Thyroid gland (tissue), 4 donors: ENCODE results near the gene PLXNA1.

Experiments
- CTCF ChIP-seq, 6 experiments: fragments of 200-600 bp in 3 of 6; fragments of 450-650 bp in 3 of 6; sonication (generic) in 3 of 6; IDR thresholded peaks; one replicate each; pipeline ENCODE4 v1.5.1; 2016 to 2019; ENCODE audit warnings: antibody characterized with exemption in 6 of 6, mild to moderate bottlenecking in 2 of 6, inconsistent platforms in 1 of 6, moderate library complexity in 1 of 6
- POLR2A ChIP-seq, 2 donors: fragments of 450-650 bp; IDR thresholded peaks; one replicate each; pipeline ENCODE4 v1.6.1; 2017; ENCODE audit warnings: antibody characterized with exemption in 2 of 2, mild to moderate bottlenecking in 2 of 2, moderate library complexity in 1 of 2

- TF ChIP-seq CTCF (IDR thresholded peaks at IDR 0.05): no peak
- TF ChIP-seq POLR2A (IDR thresholded peaks at IDR 0.05): no peak
Observed at GRCh38 chr3:126977821-126978220, 5.1 kb upstream of the PLXNA1 start.
